HepG2 (cell line): ENCODE results near the gene PTPN18.
"Not testable (repeated sequence)": the region's sequence is repeated elsewhere in the genome, so short reads cannot be mapped to it uniquely, and the experiment has no call there.

Experiments used
- MAFG ChIP-seq: sonication (generic); formaldehyde crosslinking; IDR thresholded peaks from 2 replicates; pipeline ENCODE4 v1.5.1; 2020; ENCODE audit warnings: mild to moderate bottlenecking, missing genetic modification reagents
- POLR2A ChIP-seq, 2 experiments: IDR thresholded peaks; 2 replicates each; pipeline ENCODE4 v1.6.1; 2011; ENCODE audit warnings: low read depth in 2 of 2, low read length in 2 of 2, mild to moderate bottlenecking in 1 of 2, moderate library complexity in 1 of 2; ENCODE audit not compliant: insufficient read depth in 1 of 2
- TCF12 ChIP-seq, 2 experiments: fragments of 450-650 bp in 1 of 2; sonication (generic) in 1 of 2; formaldehyde crosslinking in 1 of 2; IDR thresholded peaks; 2 replicates each; pipeline versions ENCODE4 v1.6.1 to v1.8.0; 2017 to 2022; ENCODE audit warnings: antibody characterized with exemption in 1 of 2, mild to moderate bottlenecking in 1 of 2, missing genetic modification reagents in 1 of 2, moderate library complexity in 1 of 2
- TF ChIP-seq, protein P1 (sequence below): sonication (generic); formaldehyde crosslinking; IDR thresholded peaks from 2 replicates; pipeline ENCODE4 v1.8.0; 2022; ENCODE audit warnings: low read depth, missing genetic modification reagents
- TF ChIP-seq, protein P2 (sequence below): sonication (generic); formaldehyde crosslinking; IDR thresholded peaks from 2 replicates; pipeline ENCODE4 v1.4.0; 2020; ENCODE audit warnings: missing genetic modification reagents

DNA sequence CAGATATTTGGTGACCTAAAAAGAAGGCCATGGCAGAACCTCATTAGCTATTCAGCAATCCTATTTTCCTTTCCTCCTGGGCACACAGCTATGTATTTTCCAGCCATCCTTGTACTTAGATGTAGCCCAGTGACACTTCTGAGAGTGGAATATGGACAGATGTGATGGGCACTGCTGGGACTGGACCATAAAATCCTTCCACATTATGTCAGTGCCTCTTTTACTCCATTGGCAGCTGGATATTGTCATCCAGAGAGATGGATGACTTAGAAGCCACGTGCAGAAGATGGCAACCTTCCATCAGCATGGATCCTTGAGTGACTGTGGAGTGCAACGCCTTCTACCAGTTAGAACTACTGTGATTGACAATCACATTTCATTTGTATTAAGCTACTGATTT is 50.4 kb downstream of the PTPN18 start:
- TF ChIP-seq TCF12 (IDR thresholded peaks at IDR 0.05); TCF12 (CRISPR knock-in tag; IDR thresholded peaks at IDR 0.05); MAFG (CRISPR knock-in tag); POLR2A (IDR thresholded peaks at IDR 0.05; ENCODE audit: insufficient read depth in 1 of 2, low read depth in 2 of 2, low read length in 2 of 2): not testable (repeated sequence)
- TF ChIP-seq, protein P1, sequence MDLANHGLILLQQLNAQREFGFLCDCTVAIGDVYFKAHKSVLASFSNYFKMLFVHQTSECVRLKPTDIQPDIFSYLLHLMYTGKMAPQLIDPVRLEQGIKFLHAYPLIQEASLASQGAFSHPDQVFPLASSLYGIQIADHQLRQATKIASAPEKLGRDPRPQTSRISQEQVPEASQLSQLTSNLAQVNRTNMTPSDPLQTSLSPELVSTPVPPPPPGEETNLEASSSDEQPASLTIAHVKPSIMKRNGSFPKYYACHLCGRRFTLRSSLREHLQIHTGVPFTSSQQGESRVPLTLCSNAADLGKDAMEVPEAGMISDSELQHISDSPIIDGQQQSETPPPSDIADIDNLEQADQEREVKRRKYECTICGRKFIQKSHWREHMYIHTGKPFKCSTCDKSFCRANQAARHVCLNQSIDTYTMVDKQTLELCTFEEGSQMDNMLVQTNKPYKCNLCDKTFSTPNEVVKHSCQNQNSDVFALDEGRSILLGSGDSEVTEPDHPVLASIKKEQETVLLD (CRISPR knock-in tag) = not testable (repeated sequence)
- TF ChIP-seq, protein P2, sequence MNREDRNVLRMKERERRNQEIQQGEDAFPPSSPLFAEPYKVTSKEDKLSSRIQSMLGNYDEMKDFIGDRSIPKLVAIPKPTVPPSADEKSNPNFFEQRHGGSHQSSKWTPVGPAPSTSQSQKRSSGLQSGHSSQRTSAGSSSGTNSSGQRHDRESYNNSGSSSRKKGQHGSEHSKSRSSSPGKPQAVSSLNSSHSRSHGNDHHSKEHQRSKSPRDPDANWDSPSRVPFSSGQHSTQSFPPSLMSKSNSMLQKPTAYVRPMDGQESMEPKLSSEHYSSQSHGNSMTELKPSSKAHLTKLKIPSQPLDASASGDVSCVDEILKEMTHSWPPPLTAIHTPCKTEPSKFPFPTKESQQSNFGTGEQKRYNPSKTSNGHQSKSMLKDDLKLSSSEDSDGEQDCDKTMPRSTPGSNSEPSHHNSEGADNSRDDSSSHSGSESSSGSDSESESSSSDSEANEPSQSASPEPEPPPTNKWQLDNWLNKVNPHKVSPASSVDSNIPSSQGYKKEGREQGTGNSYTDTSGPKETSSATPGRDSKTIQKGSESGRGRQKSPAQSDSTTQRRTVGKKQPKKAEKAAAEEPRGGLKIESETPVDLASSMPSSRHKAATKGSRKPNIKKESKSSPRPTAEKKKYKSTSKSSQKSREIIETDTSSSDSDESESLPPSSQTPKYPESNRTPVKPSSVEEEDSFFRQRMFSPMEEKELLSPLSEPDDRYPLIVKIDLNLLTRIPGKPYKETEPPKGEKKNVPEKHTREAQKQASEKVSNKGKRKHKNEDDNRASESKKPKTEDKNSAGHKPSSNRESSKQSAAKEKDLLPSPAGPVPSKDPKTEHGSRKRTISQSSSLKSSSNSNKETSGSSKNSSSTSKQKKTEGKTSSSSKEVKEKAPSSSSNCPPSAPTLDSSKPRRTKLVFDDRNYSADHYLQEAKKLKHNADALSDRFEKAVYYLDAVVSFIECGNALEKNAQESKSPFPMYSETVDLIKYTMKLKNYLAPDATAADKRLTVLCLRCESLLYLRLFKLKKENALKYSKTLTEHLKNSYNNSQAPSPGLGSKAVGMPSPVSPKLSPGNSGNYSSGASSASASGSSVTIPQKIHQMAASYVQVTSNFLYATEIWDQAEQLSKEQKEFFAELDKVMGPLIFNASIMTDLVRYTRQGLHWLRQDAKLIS (CRISPR knock-in tag) = not testable (repeated sequence)
